NCI-H524 (cell line): ENCODE results near the gene TANK.
"Not testable (repeated sequence)": the region's sequence is repeated elsewhere in the genome, so short reads cannot be mapped to it uniquely, and the experiment has no call there.

Experiments
- DNase-seq, 2 experiments: peaks; one replicate each; lab custom pipeline; 2025; lab: John Stamatoyannopoulos, UW

The TANK gene

GRCh38 chr2:161160226-161161073, at the start of gene TANK:
TSS of gene TANK (plus strand) at chr2:161160428. CDS start at chr2:161179663, 19,235 bp downstream.
- peak; percentile 92 to 94 for DNase-seq

- no peak for DNase-seq
Observed at GRCh38 chr2:161111531-161111930, 48.7 kb upstream of the TANK start.

GRCh38 chr2:161112908-161113307, 47.3 kb upstream of the TANK start:
- no peak for DNase-seq

- no peak for DNase-seq
Observed at GRCh38 chr2:161113693-161114575, 46.3 kb upstream of the TANK start.

DNA sequence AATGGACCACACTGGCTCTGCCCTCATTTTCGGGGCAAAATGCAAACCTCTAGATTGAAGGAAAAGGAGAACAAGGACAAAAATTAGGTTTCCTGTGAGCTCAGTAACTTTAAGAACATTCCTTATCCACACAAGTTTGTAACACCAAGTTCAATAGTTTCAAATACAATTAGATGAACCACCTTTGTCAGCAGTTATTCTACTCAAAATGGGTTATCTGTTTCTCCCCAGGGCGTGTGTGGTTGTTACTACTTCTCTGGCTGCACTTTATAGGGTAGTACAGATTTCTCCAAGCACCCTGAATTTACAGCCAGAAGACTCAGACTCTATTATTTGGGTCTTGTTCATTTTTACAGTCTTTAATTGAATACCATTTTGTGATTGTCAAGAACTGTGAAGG, 45.0 kb upstream of the TANK start:
- DNase-seq = no peak

- DNase-seq = no peak
Observed at GRCh38 chr2:161115605-161116380, 44.4 kb upstream of the TANK start.

DNA sequence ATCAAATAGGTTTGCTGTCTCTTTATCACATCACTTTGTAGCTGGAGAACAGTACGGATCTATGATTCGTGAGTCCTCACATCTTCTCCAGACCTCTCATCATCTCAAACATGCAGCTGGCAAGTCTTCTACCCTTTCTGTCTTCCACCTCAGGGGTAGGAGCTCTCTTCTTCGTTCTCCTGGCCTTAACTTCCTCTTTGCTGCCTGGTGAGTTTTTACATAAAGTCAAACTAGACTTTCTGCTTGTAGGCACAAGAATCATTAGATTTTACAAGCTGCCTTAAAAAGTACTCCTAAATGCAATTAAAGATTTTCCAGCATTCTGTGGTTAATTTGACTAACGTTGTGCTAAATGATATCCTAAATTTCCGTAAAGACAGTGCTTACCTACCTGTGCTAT, 43.7 kb upstream of the TANK start:
- no peak for DNase-seq

GRCh38 chr2:161117506-161117905, 42.7 kb upstream of the TANK start:
- no peak for DNase-seq

GRCh38 chr2:161118722-161119121, 41.5 kb upstream of the TANK start:
- no peak for DNase-seq

GRCh38 chr2:161119483-161119882, 40.7 kb upstream of the TANK start:
- no peak for DNase-seq

- DNase-seq = no peak
Observed at GRCh38 chr2:161120775-161121174, 39.5 kb upstream of the TANK start.

GRCh38 chr2:161121622-161122021, 38.6 kb upstream of the TANK start:
- no peak for DNase-seq

DNA sequence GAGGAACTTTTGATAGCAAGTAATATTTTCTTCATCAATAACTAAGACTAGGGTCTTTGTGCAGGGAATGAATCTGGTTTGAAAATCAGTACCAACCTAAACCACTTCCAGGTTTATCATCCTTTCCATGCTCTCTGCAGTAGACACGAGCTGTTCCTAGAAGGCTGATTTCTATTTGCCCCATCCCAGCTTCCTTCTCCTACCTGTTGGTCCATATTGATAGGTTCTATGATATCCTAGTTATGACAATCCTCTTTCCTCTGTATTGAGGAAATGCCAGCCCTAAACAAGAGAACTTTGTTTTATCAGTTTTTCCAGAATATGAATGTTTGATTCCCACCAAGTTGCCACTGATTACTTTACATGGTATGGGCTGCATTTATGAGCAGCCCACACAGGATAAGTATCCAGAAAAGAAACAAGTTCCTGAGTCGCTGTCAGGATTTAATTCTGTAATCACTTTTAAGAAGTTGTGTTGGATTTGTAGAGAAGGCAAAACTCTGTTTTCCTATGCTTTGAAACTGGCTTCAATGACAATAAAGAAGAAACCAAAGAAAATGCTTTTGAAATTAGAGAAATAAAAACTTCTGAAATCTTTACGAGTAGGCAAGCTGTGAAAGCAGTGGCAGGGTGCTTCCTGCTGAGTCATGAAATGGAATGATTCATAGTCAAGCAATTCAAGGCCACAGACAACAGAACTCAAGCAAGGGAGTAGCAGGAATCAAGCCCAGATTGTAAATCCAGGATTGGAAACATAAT, 37.3 kb upstream of the TANK start:
- no peak for DNase-seq

- DNase-seq = no peak
Observed at GRCh38 chr2:161123531-161124030, 36.6 kb upstream of the TANK start.

DNA sequence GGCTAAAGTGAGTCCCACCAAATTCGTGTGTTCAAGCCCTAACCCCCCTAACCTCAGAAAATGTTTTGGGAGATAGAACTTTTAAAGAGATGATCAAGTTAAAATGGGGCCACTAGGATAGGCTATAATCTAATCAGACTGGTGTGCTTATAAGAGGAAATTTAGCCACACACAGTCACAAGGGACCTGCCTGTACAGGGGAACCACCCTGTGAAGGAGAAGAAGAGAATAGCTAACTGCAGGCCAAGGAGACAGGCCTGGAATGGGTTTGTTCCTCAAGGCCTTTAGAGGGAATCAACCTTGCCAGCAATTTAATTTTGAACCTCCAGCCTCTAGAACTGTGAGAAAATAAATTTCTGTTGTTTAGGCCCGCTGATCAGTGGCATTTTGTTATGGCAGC, 36.0 kb upstream of the TANK start:
- no peak for DNase-seq

GRCh38 chr2:161128885-161129284, 31.3 kb upstream of the TANK start:
- no peak for DNase-seq

- no peak for DNase-seq
Observed at GRCh38 chr2:161130354-161130753, 29.9 kb upstream of the TANK start.

- peak in 1 of 2 experiments; percentile 2 for DNase-seq
Observed at GRCh38 chr2:161131074-161131680, 29.1 kb upstream of the TANK start.

DNA sequence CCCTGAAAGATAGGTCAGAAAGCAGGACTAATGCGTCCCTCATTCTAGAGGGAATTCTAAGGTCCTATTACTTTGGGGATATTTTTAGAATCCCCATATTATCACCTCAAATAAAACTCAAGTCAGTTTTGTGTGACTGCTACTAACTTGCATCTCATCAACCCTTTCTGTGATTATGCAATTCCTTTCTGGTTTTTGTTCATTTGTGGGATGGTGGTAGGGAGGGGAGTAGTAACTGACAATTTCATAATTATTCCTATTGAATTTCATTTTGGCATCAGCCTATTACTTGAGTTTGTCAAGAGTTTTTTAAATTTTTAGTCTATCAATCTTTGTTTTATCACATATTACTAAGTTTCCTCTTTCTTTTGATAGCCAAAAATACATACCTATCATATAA, 28.4 kb upstream of the TANK start:
- no peak for DNase-seq

- not testable (repeated sequence) for DNase-seq
Observed at GRCh38 chr2:161132384-161132783, 27.8 kb upstream of the TANK start.

DNA sequence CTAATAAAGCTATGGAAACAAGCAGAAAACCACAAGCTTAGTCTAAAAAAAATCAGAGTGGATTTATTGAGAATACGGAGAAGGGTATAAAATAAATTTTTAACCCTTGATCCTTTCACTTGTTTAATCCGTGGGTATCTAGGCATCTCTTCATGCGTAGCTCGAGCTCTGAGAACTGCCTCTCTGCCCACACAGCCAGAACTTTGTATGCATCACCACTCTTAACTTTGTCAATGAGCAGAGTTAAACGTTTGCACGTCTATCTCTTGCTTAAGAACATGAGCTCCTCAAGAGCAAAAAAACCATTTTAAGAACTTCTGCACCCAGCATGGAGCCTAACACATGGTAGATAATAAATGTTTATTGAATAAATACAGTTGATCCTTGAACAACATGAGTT, 26.9 kb upstream of the TANK start:
- DNase-seq = no peak
